GM18870 (cell line): ENCODE data around the gene ANXA7.
"Not testable (repeated sequence)": the region's sequence is repeated elsewhere in the genome, so short reads cannot be mapped to it uniquely, and the experiment has no call there.

Source experiments
- ATAC-seq: cut with Tn5 transposase; IDR thresholded peaks from one replicate; pipeline ENCODE4 v1.9.1; 2021; ENCODE audit warnings: moderate library complexity; ENCODE audit not compliant: unreplicated experiment

The ANXA7 gene

GRCh38 chr10:73344269-73344668 lies 69.6 kb downstream of the ANXA7 start:
- no peak for ATAC-seq

- no peak for ATAC-seq
Observed at GRCh38 chr10:73340121-73340520, 73.7 kb downstream of the ANXA7 start.

- ATAC-seq, result no peak
Observed at GRCh38 chr10:73339436-73339835, 74.4 kb downstream of the ANXA7 start.

- ATAC-seq, result no peak
Observed at GRCh38 chr10:73338801-73339368, 75.0 kb downstream of the ANXA7 start.

- no peak for ATAC-seq
Observed at GRCh38 chr10:73333202-73333601, 80.7 kb downstream of the ANXA7 start.

- ATAC-seq, result no peak
Observed at GRCh38 chr10:73332379-73332778, 81.5 kb downstream of the ANXA7 start.

GRCh38 chr10:73328523-73328922 lies 85.3 kb downstream of the ANXA7 start:
- not testable (repeated sequence) for ATAC-seq

GRCh38 chr10:73325290-73325689 lies 88.6 kb downstream of the ANXA7 start:
- not testable (repeated sequence) for ATAC-seq
